B cell (primary cell): ENCODE data around the gene SPDYE16.

ENCODE experiments used
- CTCF ChIP-seq: fragments of 200-600 bp; IDR thresholded peaks from one replicate; pipeline ENCODE4 v1.8.0; 2022; ENCODE audit warnings: antibody characterized with exemption, mild to moderate bottlenecking
- EZH2 ChIP-seq: IDR thresholded peaks from 2 replicates; pipeline ENCODE4 v1.6.1; 2012; ENCODE audit warnings: borderline replicate concordance, low read depth, mild to moderate bottlenecking, moderate library complexity, low read length; ENCODE audit not compliant: insufficient read depth, poor library complexity, severe bottlenecking

DNA sequence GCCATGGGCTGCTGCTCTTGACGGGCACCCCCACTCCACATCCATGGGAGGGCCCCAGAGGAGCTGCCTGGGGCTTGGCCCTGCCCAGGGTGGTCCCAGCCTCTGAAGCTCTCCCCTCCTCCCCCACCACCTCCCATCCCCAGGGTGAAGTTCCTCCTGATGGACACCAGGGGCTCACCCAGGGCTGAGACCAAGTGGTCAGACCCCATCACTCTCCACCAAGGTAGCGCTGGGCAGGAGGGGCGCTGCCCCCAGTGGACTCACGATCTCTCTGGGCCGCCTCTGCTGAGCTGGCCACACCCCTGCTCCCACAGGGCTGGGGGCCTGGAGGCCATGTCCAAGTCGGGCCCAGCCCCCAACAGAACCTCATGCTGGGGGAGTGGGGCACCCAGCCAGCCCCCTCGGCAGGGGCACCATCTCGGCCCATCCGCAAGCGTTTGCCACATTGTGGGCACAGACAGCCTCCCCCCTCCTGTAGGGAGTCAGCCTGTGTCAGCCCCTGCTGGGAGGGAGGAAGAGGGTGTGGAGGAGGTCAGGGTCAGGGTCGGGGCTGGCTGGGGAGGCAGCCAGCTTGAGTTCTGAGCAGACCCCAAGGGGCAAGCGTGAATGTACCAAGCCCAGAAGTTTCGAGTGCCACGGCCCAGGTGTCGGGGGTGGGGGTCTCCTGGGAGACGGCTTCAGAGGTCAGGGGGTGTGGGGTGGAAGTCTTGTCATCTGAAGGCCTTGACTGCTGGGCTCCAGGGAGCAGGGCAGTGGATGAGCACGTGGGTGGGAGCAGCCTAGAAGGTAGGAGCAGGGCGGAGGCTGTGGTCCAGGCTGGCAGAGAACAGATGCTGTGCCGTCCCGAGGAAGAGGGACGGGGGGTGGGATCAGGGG lies 29.9 kb downstream of the SPDYE16 start:
- no peak for TF ChIP-seq CTCF
- no peak for TF ChIP-seq EZH2
